Fibroblast of villous mesenchyme (primary cell): ENCODE data around the gene PLEKHD1. TPM values are rescaled to one million over a fixed set of nuclear protein-coding genes. Genes with fewer than 3 reads are reported as not detected.

ENCODE experiments used
- DNase-seq: peaks from one replicate; pipeline ENCODE4 v3.0.0-alpha.2; 2010; ENCODE audit warnings: low read depth
- H3K4me3 ChIP-seq: 2 replicates; pipeline ENCODE4 v1.5.1; 2011; ENCODE audit warnings: low read depth, mild to moderate bottlenecking, low read length
- CTCF ChIP-seq: IDR thresholded peaks from 2 replicates; pipeline ENCODE4 v1.5.1; 2012; ENCODE audit warnings: low read depth, mild to moderate bottlenecking, low read length; ENCODE audit not compliant: insufficient read depth
- total RNA-seq: library from RNA; depleted of rRNA; stranded (reverse); fragments of >200 nt; gene quantifications from 2 replicates; pipeline ENCODE4 v1.2.3, GENCODE V29; 2012

PLEKHD1 gene
- total RNA-seq, 1 donor = not detected

- H3K4me3 ChIP-seq = no peak overlapping the region
- DNase-seq = no peak
- no peak for TF ChIP-seq CTCF
Observed at GRCh38 chr14:69579476-69579875, 94.9 kb downstream of the PLEKHD1 start.

DNA sequence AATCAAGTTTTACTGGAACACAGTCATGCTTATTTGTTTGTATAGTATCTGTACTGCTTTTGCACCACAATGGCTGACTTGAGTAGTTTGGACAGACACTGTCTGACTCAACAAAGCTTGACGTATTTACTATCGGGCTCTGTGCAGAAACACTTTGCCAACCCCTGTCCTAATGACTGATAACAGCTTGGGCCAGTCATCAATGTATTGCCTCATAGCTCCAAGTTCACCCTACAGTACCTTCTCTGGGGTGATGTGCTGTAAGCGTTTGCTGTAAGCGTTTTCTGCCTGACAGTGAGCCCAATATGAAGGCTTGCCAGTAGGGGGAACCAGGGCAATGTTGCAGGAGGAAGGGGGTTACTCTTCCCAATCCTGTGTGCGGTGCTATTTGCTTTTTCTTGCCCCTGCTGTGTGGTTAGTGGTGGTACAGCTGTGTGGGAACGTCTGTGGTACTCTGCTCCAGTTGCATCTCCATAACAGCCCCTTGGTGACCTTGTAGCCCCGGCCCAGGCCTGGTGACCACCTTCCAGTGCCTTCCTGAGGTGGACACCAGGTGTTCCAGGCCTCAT, 95.6 kb downstream of the PLEKHD1 start:
- peak; percentile 74 for TF ChIP-seq CTCF
- H3K4me3 ChIP-seq = no peak overlapping the region
- DNase-seq = peak; percentile 87

Other genes with a start within 250 kb of the PLEKHD1 start
- gene GALNT16, start 224.6 kb upstream of the PLEKHD1 start, total RNA-seq = under 0.01 TPM in 2 replicates
- gene ERH, start 86.4 kb upstream of the PLEKHD1 start, total RNA-seq = 108 and 121 TPM in 2 replicates
- gene SLC39A9, start 86.0 kb upstream of the PLEKHD1 start, total RNA-seq = 114 and 159 TPM in 2 replicates
- gene CCDC177, start 90.1 kb downstream of the PLEKHD1 start, total RNA-seq = not detected in 2 replicates
- 11.9 and 12.5 TPM in 2 replicates for gene SUSD6, start 126.9 kb downstream of the PLEKHD1 start, total RNA-seq